Upper lobe of right lung (tissue), 1 donor: Measurements from ENCODE around the gene KCNAB2. TPM values are rescaled to one million over a fixed set of nuclear protein-coding genes. Genes with fewer than 3 reads are reported as not detected.

Experiments used
- ATAC-seq: fragments of 200-7000 bp; cut with Tn5 transposase; one replicate; pipeline ENCODE4 v1.9.1; 2020; ENCODE audit warnings: mild to moderate bottlenecking, moderate library complexity
- DNase-seq: peaks from one replicate; pipeline ENCODE4 v3.0.0-alpha.2; 2020
- H3K27ac ChIP-seq: fragments of 200-600 bp; one replicate; pipeline ENCODE4 v1.8.0; 2022
- H3K27me3 ChIP-seq: fragments of 200-600 bp; one replicate; pipeline ENCODE4 v1.8.0; 2022; ENCODE audit warnings: mild to moderate bottlenecking
- H3K36me3 ChIP-seq: fragments of 200-600 bp; one replicate; pipeline ENCODE4 v1.8.0; 2022
- H3K4me1 ChIP-seq: fragments of 200-600 bp; one replicate; pipeline ENCODE4 v1.8.0; 2022
- H3K4me3 ChIP-seq: fragments of 200-600 bp; one replicate; pipeline ENCODE4 v1.8.0; 2022; ENCODE audit warnings: mild to moderate bottlenecking
- H3K9me3 ChIP-seq: fragments of 200-600 bp; one replicate; pipeline ENCODE4 v1.8.0; 2022
- CTCF ChIP-seq: fragments of 200-600 bp; IDR thresholded peaks from one replicate; pipeline ENCODE4 v1.8.0; 2022; ENCODE audit warnings: antibody characterized with exemption
- intact Hi-C: fragments of 100-400 bp; cut with DNase I; formaldehyde crosslinking; loops from one replicate; pipeline ENCODE4 v1.11.0; 2022
- total RNA-seq: library from RNA; stranded (reverse); fragmentation: NEBNext Ultra II Directional; extraction: Animal tissue kit (Norgen Biotek cat#: 25700); gene quantifications from one replicate; pipeline ENCODE4 v1.2.1, GENCODE V29; 2021
- donor health status: DM: no; HTN: yes; CAD: no; lungs with severe emphysema.

Gene KCNAB2
- total RNA-seq, 1 donor from 2014 or later, result 60.4 TPM

- no peak for TF ChIP-seq CTCF
- Histone ChIP-seq H3K27ac (no peak overlapping the region), H3K9me3 (no peaks in the 10 kb centered on the region), H3K27me3 (no peaks in the 10 kb centered on the region), H3K4me3 (no peak overlapping the region), H3K4me1 (peaks cover 5% of the 10 kb centered on the region), H3K36me3 (no peaks in the 10 kb centered on the region)
- DNase-seq (peak; percentile 61), ATAC-seq (no peak)
- intact Hi-C loops, result no loop called here
Measured at GRCh38 chr1:6124341-6124740, 78.7 kb downstream of the KCNAB2 start.

- no peaks in the 10 kb centered on the region for H3K36me3 ChIP-seq
- no peak overlapping the region for H3K27ac ChIP-seq
- peak; percentile 56 for DNase-seq
- no peaks in the 10 kb centered on the region for H3K27me3 ChIP-seq
- no peaks in the 10 kb centered on the region for H3K9me3 ChIP-seq
- H3K4me1 ChIP-seq, result peaks cover 5% of the 10 kb centered on the region
- no peak for ATAC-seq
- no peak overlapping the region for H3K4me3 ChIP-seq
- TF ChIP-seq CTCF, result no peak
- intact Hi-C loops, result no loop called here
Measured at GRCh38 chr1:6124746-6125365, 79.2 kb downstream of the KCNAB2 start.

GRCh38 chr1:6125366-6125765, 79.7 kb downstream of the KCNAB2 start:
- intact Hi-C loops, result no loop called here
- no peak for TF ChIP-seq CTCF
- Histone ChIP-seq H3K4me3 (no peak overlapping the region), H3K27me3 (no peaks in the 10 kb centered on the region), H3K9me3 (no peaks in the 10 kb centered on the region), H3K27ac (no peak overlapping the region), H3K36me3 (no peaks in the 10 kb centered on the region), H3K4me1 (peaks cover 5% of the 10 kb centered on the region)
- DNase-seq (peak; percentile 61), ATAC-seq (no peak)

- TF ChIP-seq CTCF, result no peak
- no peaks in the 10 kb centered on the region for H3K36me3 ChIP-seq
- ATAC-seq (no peak), DNase-seq (peak; percentile 60)
- no peak overlapping the region for H3K27ac ChIP-seq
- intact Hi-C loops, result no loop called here
- no peak overlapping the region for H3K4me3 ChIP-seq
- H3K27me3 ChIP-seq, result no peaks in the 10 kb centered on the region
- no peaks in the 10 kb centered on the region for H3K9me3 ChIP-seq
- peaks cover 5% of the 10 kb centered on the region for H3K4me1 ChIP-seq
Measured at GRCh38 chr1:6126028-6126427, 80.3 kb downstream of the KCNAB2 start.

GRCh38 chr1:6126521-6127067, 80.9 kb downstream of the KCNAB2 start:
- no peak for TF ChIP-seq CTCF
- peaks cover 5% of the 10 kb centered on the region for H3K4me1 ChIP-seq
- H3K27ac ChIP-seq, result no peak overlapping the region
- H3K9me3 ChIP-seq, result no peaks in the 10 kb centered on the region
- intact Hi-C loops, result no loop called here
- ATAC-seq (no peak), DNase-seq (peak; percentile 45)
- H3K36me3 ChIP-seq, result no peaks in the 10 kb centered on the region
- H3K27me3 ChIP-seq, result no peaks in the 10 kb centered on the region
- no peak overlapping the region for H3K4me3 ChIP-seq
